ENCODE data around the gene NINJ1.
"Not testable (repeated sequence)": the region's sequence is repeated elsewhere in the genome, so short reads cannot be mapped to it uniquely, and the experiment has no call there.

The NINJ1 gene

DNA sequence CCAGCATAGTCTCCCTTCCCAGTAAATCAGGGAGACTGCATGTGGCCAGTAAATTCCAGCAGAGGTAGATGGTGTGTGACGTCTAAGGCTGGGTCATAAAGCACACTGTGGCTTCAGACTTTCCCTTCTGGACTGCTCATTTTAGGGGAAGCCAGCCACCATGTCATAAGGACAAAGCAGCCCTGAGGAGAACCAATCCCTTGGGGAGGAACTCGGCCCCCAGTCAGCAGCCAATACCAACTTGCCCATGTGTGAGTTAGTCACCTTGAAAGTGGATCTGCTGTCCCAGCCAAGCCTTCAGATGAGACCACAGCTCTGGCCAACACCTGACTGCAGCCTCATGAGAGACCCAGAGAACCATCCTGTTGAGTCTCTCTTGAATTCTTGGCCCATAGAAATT, 14.7 kb upstream of the NINJ1 start:
- DNase-seq (ENCODE audit: low read depth) = no peak
- TF ChIP-seq, protein P1, sequence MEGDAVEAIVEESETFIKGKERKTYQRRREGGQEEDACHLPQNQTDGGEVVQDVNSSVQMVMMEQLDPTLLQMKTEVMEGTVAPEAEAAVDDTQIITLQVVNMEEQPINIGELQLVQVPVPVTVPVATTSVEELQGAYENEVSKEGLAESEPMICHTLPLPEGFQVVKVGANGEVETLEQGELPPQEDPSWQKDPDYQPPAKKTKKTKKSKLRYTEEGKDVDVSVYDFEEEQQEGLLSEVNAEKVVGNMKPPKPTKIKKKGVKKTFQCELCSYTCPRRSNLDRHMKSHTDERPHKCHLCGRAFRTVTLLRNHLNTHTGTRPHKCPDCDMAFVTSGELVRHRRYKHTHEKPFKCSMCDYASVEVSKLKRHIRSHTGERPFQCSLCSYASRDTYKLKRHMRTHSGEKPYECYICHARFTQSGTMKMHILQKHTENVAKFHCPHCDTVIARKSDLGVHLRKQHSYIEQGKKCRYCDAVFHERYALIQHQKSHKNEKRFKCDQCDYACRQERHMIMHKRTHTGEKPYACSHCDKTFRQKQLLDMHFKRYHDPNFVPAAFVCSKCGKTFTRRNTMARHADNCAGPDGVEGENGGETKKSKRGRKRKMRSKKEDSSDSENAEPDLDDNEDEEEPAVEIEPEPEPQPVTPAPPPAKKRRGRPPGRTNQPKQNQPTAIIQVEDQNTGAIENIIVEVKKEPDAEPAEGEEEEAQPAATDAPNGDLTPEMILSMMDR (IDR thresholded peaks at IDR 0.05; ENCODE audit: insufficient read depth, low read depth, low read length, missing control alignments) = no peak
- no peak overlapping the region for H3K4me3 ChIP-seq (ENCODE audit: low read length)

DNA sequence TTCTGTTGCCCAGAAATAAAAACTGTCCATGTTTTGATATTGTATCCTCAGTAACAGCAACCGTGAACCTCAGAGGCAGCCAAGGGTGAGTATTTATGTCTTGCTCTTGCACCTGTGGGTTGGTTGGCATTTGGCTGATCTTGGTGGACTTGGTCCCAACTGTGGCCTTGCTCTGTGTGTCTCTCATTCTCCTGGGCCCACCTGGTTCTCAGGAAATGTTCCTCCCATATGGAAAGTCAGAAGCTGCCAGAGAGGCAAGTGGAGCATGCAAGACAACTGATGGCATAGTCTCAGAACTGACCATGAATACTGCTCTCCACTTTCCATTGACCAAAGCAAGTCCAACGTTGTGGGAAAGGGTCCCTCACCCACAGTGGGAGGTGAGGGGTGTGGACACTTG, 13.6 kb upstream of the NINJ1 start:
- DNase-seq (ENCODE audit: low read depth) = no peak
- H3K4me3 ChIP-seq (ENCODE audit: low read length) = no peak overlapping the region
- TF ChIP-seq, protein P1 (IDR thresholded peaks at IDR 0.05; ENCODE audit: insufficient read depth, low read depth, low read length, missing control alignments) = no peak

DNA sequence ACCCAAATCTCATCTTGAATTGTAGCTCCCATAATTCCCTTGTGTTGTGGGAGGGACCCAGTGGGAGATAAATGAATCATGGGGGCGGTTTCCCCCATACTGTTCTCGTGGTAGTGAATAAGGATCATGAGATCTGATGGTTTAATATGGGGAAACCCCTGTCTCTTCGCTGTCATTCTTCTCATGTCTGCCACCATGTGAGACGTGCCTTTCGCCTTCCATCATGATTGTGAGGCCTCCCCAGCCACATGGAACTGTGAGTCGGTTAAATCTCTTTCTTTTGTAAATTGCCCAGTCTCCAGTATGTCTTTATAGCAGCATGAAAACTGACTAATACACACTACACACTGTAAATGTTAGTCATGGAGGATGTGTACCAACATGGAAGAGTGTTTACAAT, 12.6 kb upstream of the NINJ1 start:
- DNase-seq (ENCODE audit: low read depth) = peak; percentile 67
- H3K4me3 ChIP-seq (ENCODE audit: low read length) = not testable (repeated sequence)

DNA sequence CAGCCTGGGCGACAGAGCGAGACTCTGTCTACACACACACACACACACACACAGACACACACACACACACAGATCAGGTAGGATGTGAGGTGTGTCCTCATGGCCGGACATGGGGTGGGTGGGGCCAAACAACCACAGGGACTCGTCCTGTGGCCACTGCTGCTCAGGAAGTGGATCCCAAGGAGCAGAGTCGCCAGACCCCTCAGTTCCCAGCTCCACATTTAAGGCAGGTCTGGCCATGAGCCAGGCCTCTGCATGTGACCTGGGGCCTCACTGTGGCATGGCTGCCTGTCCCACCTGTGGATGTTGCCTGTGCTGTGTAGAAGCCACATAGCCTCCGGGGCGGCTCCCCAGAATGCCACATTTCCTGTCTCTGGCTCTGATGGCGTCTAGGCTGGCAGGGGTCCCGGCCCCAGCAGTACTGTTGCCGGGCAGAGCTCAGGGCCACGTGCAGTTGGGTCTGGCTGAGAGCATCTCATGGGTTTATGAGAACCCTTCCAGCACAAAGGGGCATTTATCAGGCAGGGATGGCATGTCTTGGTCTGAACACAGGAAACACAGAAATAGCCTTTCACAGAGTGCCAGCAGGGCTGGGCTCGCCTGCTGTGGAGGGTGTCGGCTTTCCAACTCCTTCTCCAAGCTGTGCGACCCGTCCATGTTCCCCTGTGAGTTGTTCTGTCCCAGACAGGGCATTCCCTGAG, 9.9 kb upstream of the NINJ1 start:
- no peak for DNase-seq (ENCODE audit: low read depth)
- no peak overlapping the region for H3K4me3 ChIP-seq (ENCODE audit: low read length)
- TF ChIP-seq, protein P1 (IDR thresholded peaks at IDR 0.05; ENCODE audit: insufficient read depth, low read depth, low read length, missing control alignments) = no peak

DNA sequence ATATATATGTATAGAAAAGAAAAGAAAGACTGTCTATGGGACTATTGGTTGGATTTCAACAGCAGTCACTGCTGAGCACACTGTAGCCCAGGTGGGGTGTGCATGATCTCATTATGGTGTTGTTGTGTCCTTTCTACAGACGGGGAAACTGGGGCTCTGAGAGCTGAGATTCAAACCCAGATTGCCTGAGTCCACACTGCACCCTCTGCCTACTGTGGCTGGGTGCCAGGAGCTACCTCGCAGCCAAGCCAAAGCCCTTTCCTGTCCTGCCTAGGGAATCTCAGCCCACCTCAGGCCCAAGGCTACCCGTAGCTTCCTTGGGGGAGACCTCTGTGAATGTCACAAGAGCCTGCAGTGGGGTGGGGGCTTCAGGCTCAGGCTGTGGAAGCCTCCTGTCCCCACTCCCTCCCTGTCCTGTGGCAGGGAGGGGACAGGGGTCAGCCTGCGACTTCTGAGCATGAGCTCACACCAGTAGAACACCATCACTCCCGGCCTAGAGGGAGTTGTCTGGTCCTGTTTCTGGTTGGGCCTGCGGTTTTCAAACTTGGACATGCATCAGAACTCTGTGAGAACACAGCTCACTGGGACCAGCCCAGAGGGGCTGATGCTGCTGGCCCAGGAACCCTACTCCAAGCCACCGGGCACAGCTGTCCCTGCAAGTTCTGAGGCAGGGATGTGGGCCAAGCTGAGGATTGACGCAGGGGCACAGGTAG, 7.9 kb upstream of the NINJ1 start:
- no peak overlapping the region for H3K4me3 ChIP-seq (ENCODE audit: low read length)
- peak; percentile 41 for DNase-seq (ENCODE audit: low read depth)
- TF ChIP-seq, protein P1 (IDR thresholded peaks at IDR 0.05; ENCODE audit: insufficient read depth, low read depth, low read length, missing control alignments) = no peak

DNA sequence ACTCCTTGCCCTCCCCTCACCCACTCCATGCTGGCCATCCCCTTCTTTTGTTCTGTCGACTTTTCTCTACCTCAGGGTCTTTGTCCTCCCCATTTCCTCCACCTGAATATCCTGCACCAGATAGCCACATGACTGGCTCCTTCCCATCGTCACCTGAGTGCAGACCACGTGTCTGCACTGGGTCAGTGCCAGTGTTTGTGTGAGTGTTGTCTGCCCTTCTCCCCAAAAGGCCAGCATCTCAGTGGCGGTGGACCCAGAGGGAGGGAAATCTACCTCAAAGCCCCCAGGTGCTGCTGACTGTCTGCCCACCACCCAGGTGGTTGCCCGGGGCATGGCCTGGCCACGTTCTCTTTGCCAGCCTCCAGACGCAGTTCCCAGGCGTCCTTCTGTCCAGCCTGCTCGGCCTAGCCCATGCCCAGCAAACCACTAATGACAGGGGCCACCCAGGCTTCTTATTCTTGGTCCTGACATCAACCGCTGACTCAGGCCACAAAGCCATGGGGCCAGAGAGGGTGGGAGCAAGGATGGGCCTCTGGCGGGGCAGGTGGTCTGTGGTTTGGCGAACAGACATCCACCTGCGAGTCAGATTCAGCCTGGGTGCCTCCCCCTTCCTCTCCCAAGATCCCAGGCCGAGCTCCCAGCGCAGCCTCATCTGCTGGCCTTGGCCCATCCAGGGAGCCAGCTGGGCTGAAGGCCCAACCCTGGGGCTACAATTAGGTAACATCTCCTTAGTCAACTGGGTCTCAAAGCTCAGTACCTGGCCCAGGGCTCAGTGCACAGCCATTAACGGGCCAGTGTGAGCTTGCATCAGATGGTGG, 5.5 kb upstream of the NINJ1 start:
- TF ChIP-seq, protein P1 (IDR thresholded peaks at IDR 0.05; ENCODE audit: insufficient read depth, low read depth, low read length, missing control alignments) = no peak
- DNase-seq (ENCODE audit: low read depth) = peak; percentile 67
- no peak overlapping the region for H3K4me3 ChIP-seq (ENCODE audit: low read length)

DNA sequence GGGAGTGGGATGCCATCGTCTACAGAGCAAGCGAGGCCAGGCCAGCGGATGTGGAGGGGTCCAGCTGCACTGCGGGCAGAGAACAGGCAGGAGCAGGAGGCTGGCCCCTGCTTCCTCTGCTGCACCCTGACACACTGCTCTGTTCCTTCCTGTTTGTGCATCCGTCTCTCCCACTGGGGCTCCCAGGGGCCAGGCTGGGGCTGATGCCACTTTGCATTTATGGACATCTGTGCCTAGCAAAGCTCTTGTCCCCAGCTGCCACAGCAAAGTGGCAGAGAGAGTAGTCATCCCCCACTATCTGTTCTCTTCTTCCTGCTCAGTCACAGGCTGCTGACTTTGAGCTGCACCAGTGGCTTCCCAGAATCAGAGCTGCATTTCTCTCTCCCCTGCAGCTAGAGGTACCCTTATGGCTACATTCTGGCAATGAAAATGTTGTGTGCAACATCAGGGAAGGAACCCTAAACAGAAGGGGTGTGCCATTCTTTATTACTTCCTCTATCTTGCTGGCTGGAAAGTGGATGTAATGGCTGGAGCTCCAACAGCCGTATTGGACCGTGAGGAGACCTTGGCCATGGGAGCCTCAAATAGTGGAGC, 4.2 kb upstream of the NINJ1 start:
- TF ChIP-seq, protein P1 (IDR thresholded peaks at IDR 0.05; ENCODE audit: insufficient read depth, low read depth, low read length, missing control alignments) = no peak
- DNase-seq (ENCODE audit: low read depth) = no peak
- no peak overlapping the region for H3K4me3 ChIP-seq (ENCODE audit: low read length)
